H1 (cell line): ENCODE measurements around the gene KRT4. TPM values are rescaled to one million over a fixed set of nuclear protein-coding genes. Genes with fewer than 3 reads are reported as not detected.

ENCODE experiments used
- CTCF ChIA-PET: fragments of 300-600 bp; sonication (Branson Sonifier 250); formaldehyde crosslinking; loops from one replicate; lab custom pipeline; 2021; ENCODE audit not compliant: partially characterized antibody; lab: Charles Lee
- POLR2A ChIA-PET: fragments of 300-600 bp; sonication (Branson Sonifier 250); formaldehyde crosslinking; loops from one replicate; lab custom pipeline; 2021; ENCODE audit warnings: inconsistent platforms; ENCODE audit not compliant: partially characterized antibody; lab: Charles Lee
- DNase-seq, 2 experiments: peaks; one replicate each; pipeline versions ENCODE4 v3.0.0 to v3.0.0-alpha.2; 2010 to 2022; ENCODE audit warnings: low spot score in 2 of 2, low read depth in 1 of 2, mixed read lengths in 1 of 2
- FAIRE-seq: peaks from 2 replicates; lab custom pipeline; 2011; peaks lifted over from hg19 to GRCh38; lab: Jason Lieb, UNC
- H2AFZ ChIP-seq: 2 replicates; pipeline ENCODE4 v1.8.1; 2012; ENCODE audit warnings: low read length, inconsistent platforms
- H2AK5ac ChIP-seq: 2 replicates; pipeline ENCODE4 v1.6.1; 2013; ENCODE audit warnings: low read depth, low read length
- H2BK120ac ChIP-seq: replicated peaks from 2 replicates; pipeline ENCODE3; 2013; ENCODE audit warnings: low read depth, low read length, inconsistent platforms
- H2BK12ac ChIP-seq: 2 replicates; pipeline ENCODE4 v1.6.1; 2013; ENCODE audit warnings: low read depth, low read length
- H2BK15ac ChIP-seq: 2 replicates; pipeline ENCODE4 v1.6.1; 2013; ENCODE audit warnings: low read length
- H2BK20ac ChIP-seq: 2 replicates; pipeline ENCODE4 v1.6.1; 2013; ENCODE audit warnings: low read length
- H2BK5ac ChIP-seq: 2 replicates; pipeline ENCODE4 v1.6.1; 2013; ENCODE audit warnings: low read depth, low read length
- H3K14ac ChIP-seq: 2 replicates; pipeline ENCODE4 v1.6.1; 2013; ENCODE audit warnings: inconsistent platforms; ENCODE audit not compliant: insufficient read length
- H3K18ac ChIP-seq: 2 replicates; pipeline ENCODE4 v1.6.1; 2013; ENCODE audit warnings: low read length; ENCODE audit errors: extremely low read depth
- H3K23ac ChIP-seq: 2 replicates; pipeline ENCODE4 v1.6.1; 2013; ENCODE audit warnings: inconsistent platforms; ENCODE audit not compliant: insufficient read length
- H3K23me2 ChIP-seq: 2 replicates; pipeline ENCODE4 v1.6.1; 2013; ENCODE audit warnings: low read depth, low read length
- H3K27ac ChIP-seq: 2 replicates; pipeline ENCODE4 v1.6.1; 2011; ENCODE audit warnings: low read depth, low read length, inconsistent platforms
- H3K27me3 ChIP-seq, 4 experiments: replicated peaks in 1 of 4; 1 replicate in 1 of 4; 2 replicates in 3 of 4; pipeline versions ENCODE4 v1.6.1 to v1.8.1; 2011 to 2013; ENCODE audit warnings: low read length in 3 of 4, mild to moderate bottlenecking in 3 of 4, inconsistent platforms in 2 of 4, mixed read lengths in 2 of 4, moderate library complexity in 1 of 4; ENCODE audit not compliant: control insufficient read depth in 3 of 4, insufficient read depth in 3 of 4; ENCODE audit errors: extremely low read depth in 1 of 4
- H3K36me3 ChIP-seq, 4 experiments: 2 replicates each; pipeline versions ENCODE4 v1.6.1 to v1.8.1; 2011 to 2013; ENCODE audit warnings: mild to moderate bottlenecking in 4 of 4, low read length in 3 of 4, moderate library complexity in 2 of 4, control low read depth in 1 of 4, inconsistent platforms in 1 of 4; ENCODE audit not compliant: insufficient read depth in 4 of 4, control insufficient read depth in 2 of 4
- H3K4ac ChIP-seq: replicated peaks from 2 replicates; pipeline ENCODE3; 2013; ENCODE audit warnings: low read length, low read depth, mixed read lengths, inconsistent platforms; ENCODE audit not compliant: insufficient read length
- H3K4me1 ChIP-seq, 4 experiments: replicated peaks in 1 of 4; 1 replicate in 1 of 4; 2 replicates in 3 of 4; pipeline versions ENCODE4 v1.6.1 to v1.8.1; 2011 to 2013; ENCODE audit warnings: low read length in 3 of 4, inconsistent platforms in 2 of 4, mixed read lengths in 1 of 4; ENCODE audit not compliant: insufficient read depth in 4 of 4, control insufficient read depth in 3 of 4
- H3K4me2 ChIP-seq, 2 experiments: 2 replicates each; pipeline versions ENCODE4 v1.6.1 to v1.8.1; 2011 to 2013; ENCODE audit warnings: low read depth in 2 of 2, low read length in 2 of 2, control low read depth in 1 of 2, inconsistent platforms in 1 of 2, mild to moderate bottlenecking in 1 of 2; ENCODE audit not compliant: insufficient read depth in 1 of 2
- H3K4me3 ChIP-seq, 4 experiments: fragments of 200-600, 300-600 bp in 1 of 4; sonication (generic), shearing (Covaris generic), sonication (Bioruptor Twin) in 1 of 4; 2 replicates each; pipeline versions ENCODE4 v1.5.1 to v1.8.1; 2011 to 2016; ENCODE audit warnings: low read length in 4 of 4, low read depth in 3 of 4, control low read depth in 2 of 4, inconsistent platforms in 2 of 4, mild to moderate bottlenecking in 2 of 4, mixed read lengths in 1 of 4, moderate library complexity in 1 of 4; ENCODE audit not compliant: insufficient read depth in 2 of 4; ENCODE audit errors: extremely low read depth in 1 of 4
- H3K56ac ChIP-seq: replicated peaks from 2 replicates; pipeline ENCODE3; 2013; ENCODE audit warnings: low read depth, mild to moderate bottlenecking, mixed read lengths, low read length, inconsistent platforms; ENCODE audit not compliant: insufficient read length
- H3K79me1 ChIP-seq: 2 replicates; pipeline ENCODE4 v1.6.1; 2013; ENCODE audit warnings: low read depth, low read length, control low read depth
- H3K79me2 ChIP-seq, 2 experiments: 2 replicates each; pipeline versions ENCODE4 v1.6.1 to v1.8.1; 2012 to 2013; ENCODE audit warnings: low read length in 2 of 2, mild to moderate bottlenecking in 2 of 2, inconsistent platforms in 1 of 2; ENCODE audit not compliant: insufficient read depth in 2 of 2, control insufficient read depth in 1 of 2
- H3K9ac ChIP-seq, 4 experiments: replicated peaks in 1 of 4; 1 replicate in 1 of 4; 2 replicates in 3 of 4; pipeline versions ENCODE4 v1.6.1 to v1.8.1; 2011 to 2013; ENCODE audit warnings: low read depth in 3 of 4, low read length in 3 of 4, control low read depth in 2 of 4, mild to moderate bottlenecking in 2 of 4, moderate library complexity in 2 of 4, inconsistent platforms in 1 of 4; ENCODE audit errors: extremely low read depth in 1 of 4
- H3K9me3 ChIP-seq, 2 experiments: 2 replicates each; pipeline versions ENCODE4 v1.6.1 to v1.8.1; 2012 to 2013; ENCODE audit warnings: mild to moderate bottlenecking in 2 of 2, moderate library complexity in 2 of 2, control low read depth in 1 of 2, inconsistent platforms in 1 of 2, low read depth in 1 of 2, low read length in 1 of 2, mixed read lengths in 1 of 2; ENCODE audit not compliant: insufficient read depth in 2 of 2
- H4K20me1 ChIP-seq, 2 experiments: replicated peaks in 1 of 2; 2 replicates each; pipeline versions ENCODE3 to v1.8.1; 2011 to 2013; ENCODE audit warnings: inconsistent platforms in 2 of 2, low read length in 2 of 2, mild to moderate bottlenecking in 1 of 2; ENCODE audit not compliant: insufficient read depth in 2 of 2, control insufficient read depth in 1 of 2
- H4K5ac ChIP-seq: 2 replicates; pipeline ENCODE4 v1.6.1; 2013; ENCODE audit warnings: low read length, low read depth, mixed read lengths, inconsistent platforms; ENCODE audit not compliant: insufficient read length
- H4K8ac ChIP-seq: 2 replicates; pipeline ENCODE4 v1.8.0; 2013; ENCODE audit warnings: mild to moderate bottlenecking, moderate library complexity, low read length, inconsistent platforms; ENCODE audit not compliant: insufficient read depth; ENCODE audit errors: extremely low read depth
- H4K91ac ChIP-seq: replicated peaks from 2 replicates; pipeline ENCODE3; 2013; ENCODE audit warnings: low read length, mixed read lengths, inconsistent platforms; ENCODE audit not compliant: insufficient read length
- POU5F1 ChIP-seq: IDR thresholded peaks from 2 replicates; pipeline ENCODE4 v1.6.1; 2011; ENCODE audit warnings: low read depth, mild to moderate bottlenecking, low read length, moderate library complexity
- RAD21 ChIP-seq, 2 experiments: IDR thresholded peaks in 1 of 2; conservative IDR thresholded peaks in 1 of 2; 2 replicates each; pipeline ENCODE4 v1.6.1; 2011; ENCODE audit warnings: low read depth in 2 of 2, low read length in 2 of 2, improper control_type of control experiment in 1 of 2, inconsistent platforms in 1 of 2, mild to moderate bottlenecking in 1 of 2, moderate library complexity in 1 of 2
- WGBS, 2 experiments: shearing (Covaris generic) in 1 of 2; methylation state at CpG; one replicate each; pipeline versions ENCODE4 v1.1.6 to v1.1.7; 2013 to 2015; ENCODE audit warnings: low lambda C conversion rate in 2 of 2, mixed read lengths in 2 of 2, inconsistent platforms in 1 of 2, low coverage in 1 of 2, missing lambda C conversion rate in 1 of 2; ENCODE audit not compliant: insufficient replicate concordance in 2 of 2, insufficient coverage in 1 of 2, insufficient read length in 1 of 2; ENCODE audit errors: extremely low coverage in 1 of 2, missing lambda C conversion rate in 1 of 2; 5-methylcytosine and 5-hydroxymethylcytosine counted together
- polyA plus RNA-seq, 7 experiments: library from polyadenylated mRNA; depleted of rRNA in 3 of 7; stranded (reverse) in 5 of 7; unstranded in 2 of 7; fragments of >200 nt in 5 of 7; fragments of 200-250 nt in 2 of 7; gene quantifications; 1 replicate in 5 of 7; 2 replicates in 1 of 7; 4 replicates in 1 of 7; pipeline versions ENCODE4 v1.2.1 to v1.2.3, GENCODE V29; 2011 to 2013; ENCODE audit warnings: missing spikeins in 2 of 7, mixed read lengths in 2 of 7
- total RNA-seq: library from RNA; stranded (reverse); fragmentation: NEBNext Ultra II Directional; extraction: Animal tissue kit (Norgen Biotek cat#: 25700); gene quantifications from 2 replicates; pipeline ENCODE4 v1.2.1, GENCODE V29; 2021

KRT4 gene
- total and polyA plus RNA-seq, 2 of the 8 experiments (the other 6 are each of a cell fraction or from before 2014, with no cell fraction given) = not detected

DNA sequence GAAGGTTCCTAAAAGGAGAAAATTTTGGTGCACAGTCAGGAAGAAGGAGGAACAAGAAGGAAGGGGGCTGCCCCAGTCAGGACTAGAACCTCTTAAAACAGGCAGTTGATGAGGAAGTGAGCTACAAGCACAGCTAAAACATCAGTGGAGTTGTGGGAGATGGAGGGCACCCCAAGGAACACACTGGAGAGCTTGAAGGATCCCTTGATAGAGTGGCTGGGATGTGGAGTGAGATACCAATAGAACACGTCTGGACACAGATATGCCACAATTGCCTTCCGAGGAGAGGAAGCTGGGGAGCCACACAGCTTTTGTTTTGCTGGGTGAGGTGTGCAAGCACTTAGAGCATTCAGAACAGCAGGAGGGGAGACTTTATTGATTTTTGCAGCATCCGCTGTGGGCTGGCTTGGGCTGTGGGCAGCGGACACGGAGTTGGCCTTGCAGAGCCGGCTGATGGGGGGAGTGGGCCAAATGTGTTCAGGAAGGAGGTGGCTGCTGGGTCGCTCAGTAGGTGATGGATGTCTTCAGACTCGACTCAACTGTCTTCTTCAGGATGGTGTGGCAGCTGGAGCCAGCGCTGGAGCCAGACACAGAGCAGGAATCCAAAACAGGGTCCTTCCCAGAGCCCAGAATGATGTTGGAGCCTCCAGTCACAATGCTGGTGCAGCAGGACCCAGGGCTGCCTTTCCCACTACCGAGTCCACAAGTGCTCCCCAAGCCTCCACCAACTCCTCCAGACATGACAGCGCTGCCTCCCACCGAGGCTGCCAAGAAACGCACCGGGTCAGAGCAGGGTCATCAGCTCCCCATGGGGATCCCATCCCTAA, 24.9 kb upstream of the KRT4 start:
- no peak overlapping the region for H2BK12ac ChIP-seq
- no peak overlapping the region for H3K4me3 ChIP-seq
- no peak overlapping the region for H2BK5ac ChIP-seq
- FAIRE-seq = no peak
- H2AK5ac ChIP-seq = no peak overlapping the region
- H3K14ac ChIP-seq = no peak overlapping the region
- no peak for DNase-seq
- H3K79me1 ChIP-seq = no peaks in the 10 kb centered on the region
- H3K4me1 ChIP-seq = no peaks in the 10 kb centered on the region
- H3K27ac ChIP-seq = no peak overlapping the region
- H3K4ac ChIP-seq = no peak overlapping the region
- H2BK20ac ChIP-seq = no peak overlapping the region
- H3K4me2 ChIP-seq = no peak overlapping the region
- 88% methylated on average over 14 of the region's 14 CpGs; no CpG with 5 or more reads in 1 of the 2 experiments for WGBS, 2 experiments
- H3K27me3 ChIP-seq = peaks cover 0 to 2% (median 0%) of the 10 kb centered on the region in 4 experiments; a peak in 1 of 7 replicates
- no peak overlapping the region for H3K56ac ChIP-seq
- H4K8ac ChIP-seq = no peak overlapping the region
- H3K9me3 ChIP-seq = no peaks in the 10 kb centered on the region; a peak in 1 of 4 replicates
- no peak overlapping the region for H2BK120ac ChIP-seq
- H3K18ac ChIP-seq = no peak overlapping the region
- H4K91ac ChIP-seq = no peak overlapping the region
- no peaks in the 10 kb centered on the region for H3K79me2 ChIP-seq
- TF ChIP-seq POU5F1 = no peak
- peak; percentile 6 to 18; a peak in 1 of 4 replicates for TF ChIP-seq RAD21 (IDR thresholded peaks at IDR 0.05 in 1 of 2, conservative IDR thresholded peaks at IDR 0.05 in 1 of 2; ENCODE audit: low read depth in 2 of 2, low read length in 2 of 2)
- H2BK15ac ChIP-seq = no peak overlapping the region
- no peaks in the 10 kb centered on the region for H3K36me3 ChIP-seq
- H4K5ac ChIP-seq = no peak overlapping the region
- no peak overlapping the region for H3K9ac ChIP-seq
- POLR2A ChIA-PET = interaction anchor here (0.5 kb wide), 1 partner anchor 796 kb away, joined by 3 read pairs; no protein-coding TSS in a partner anchor
- no peaks in the 10 kb centered on the region for H3K23me2 ChIP-seq
- CTCF ChIA-PET = interaction anchor here (0.7 to 2.2 kb wide), 12 partner anchors 10 to 443 kb away, joined by 3 to 6 read pairs (median 4); no protein-coding TSS in a partner anchor
- H2AFZ ChIP-seq = no peak overlapping the region
- no peaks in the 10 kb centered on the region for H4K20me1 ChIP-seq
- no peak overlapping the region for H3K23ac ChIP-seq
